AG10803 (cell line): ENCODE results near the gene WIPI1.

Experiments
- DNase-seq: peaks from one replicate; pipeline ENCODE4 v3.0.0; 2010; ENCODE audit warnings: low read depth
- H3K4me3 ChIP-seq: 2 replicates; pipeline ENCODE4 v1.5.1; 2011; ENCODE audit warnings: mild to moderate bottlenecking, low read length, control low read depth
- TF ChIP-seq, protein P1 (sequence below): conservative IDR thresholded peaks from 2 replicates; pipeline ENCODE4 v1.5.1; 2011; ENCODE audit warnings: mild to moderate bottlenecking, low read length, control low read depth, inconsistent platforms

Gene WIPI1

DNA sequence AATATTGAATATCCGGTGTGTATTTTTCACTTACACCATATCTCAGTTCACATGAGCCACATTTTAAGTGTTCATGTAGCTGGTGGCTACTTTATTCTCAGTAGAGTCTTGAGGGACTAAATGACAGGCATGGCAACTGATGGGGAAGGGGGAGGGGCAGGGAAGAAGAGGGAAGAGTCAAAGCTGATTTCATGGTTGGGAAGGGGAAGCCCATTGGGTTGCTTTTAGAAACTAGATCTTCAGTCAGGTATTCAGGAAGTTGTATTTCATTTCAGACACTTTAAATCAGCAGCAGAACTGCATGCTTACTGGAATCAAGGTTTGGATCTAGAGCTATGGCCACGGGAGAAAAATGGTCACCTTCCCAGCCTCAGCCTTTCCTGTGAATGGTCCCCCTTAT is 2.9 kb upstream of the WIPI1 start:
- TF ChIP-seq, protein P1, sequence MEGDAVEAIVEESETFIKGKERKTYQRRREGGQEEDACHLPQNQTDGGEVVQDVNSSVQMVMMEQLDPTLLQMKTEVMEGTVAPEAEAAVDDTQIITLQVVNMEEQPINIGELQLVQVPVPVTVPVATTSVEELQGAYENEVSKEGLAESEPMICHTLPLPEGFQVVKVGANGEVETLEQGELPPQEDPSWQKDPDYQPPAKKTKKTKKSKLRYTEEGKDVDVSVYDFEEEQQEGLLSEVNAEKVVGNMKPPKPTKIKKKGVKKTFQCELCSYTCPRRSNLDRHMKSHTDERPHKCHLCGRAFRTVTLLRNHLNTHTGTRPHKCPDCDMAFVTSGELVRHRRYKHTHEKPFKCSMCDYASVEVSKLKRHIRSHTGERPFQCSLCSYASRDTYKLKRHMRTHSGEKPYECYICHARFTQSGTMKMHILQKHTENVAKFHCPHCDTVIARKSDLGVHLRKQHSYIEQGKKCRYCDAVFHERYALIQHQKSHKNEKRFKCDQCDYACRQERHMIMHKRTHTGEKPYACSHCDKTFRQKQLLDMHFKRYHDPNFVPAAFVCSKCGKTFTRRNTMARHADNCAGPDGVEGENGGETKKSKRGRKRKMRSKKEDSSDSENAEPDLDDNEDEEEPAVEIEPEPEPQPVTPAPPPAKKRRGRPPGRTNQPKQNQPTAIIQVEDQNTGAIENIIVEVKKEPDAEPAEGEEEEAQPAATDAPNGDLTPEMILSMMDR: no peak
- H3K4me3 ChIP-seq: no peak overlapping the region
- DNase-seq: no peak

DNA sequence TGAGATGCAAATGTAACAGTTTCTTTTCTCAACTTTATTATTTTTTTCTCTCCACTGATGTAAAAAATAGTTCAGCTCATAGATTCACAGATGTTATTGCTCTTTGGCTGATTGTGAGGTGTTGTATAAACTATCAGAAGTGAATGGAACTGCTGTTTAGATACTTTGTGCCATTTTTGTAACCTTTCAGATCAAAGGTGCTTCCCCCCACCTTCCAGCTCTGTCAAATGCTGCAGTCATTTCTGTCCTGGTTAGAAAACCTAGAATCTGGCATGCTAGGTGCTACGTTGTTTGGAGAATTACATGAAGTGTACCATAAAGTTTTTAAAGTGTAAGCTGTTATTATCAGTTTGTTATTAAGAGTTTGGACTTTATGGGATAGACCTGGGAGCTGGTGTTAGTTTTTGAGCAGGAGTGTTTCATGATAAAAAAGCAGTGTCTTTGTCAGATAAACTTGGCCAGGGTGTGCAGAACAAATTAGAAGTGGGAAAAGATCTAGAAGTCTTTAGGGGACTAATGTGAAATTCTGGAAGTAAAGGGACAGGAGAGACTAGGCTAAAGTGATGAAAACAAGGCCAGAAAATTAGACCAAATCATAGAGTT is 1.8 kb upstream of the WIPI1 start:
- no peak overlapping the region for H3K4me3 ChIP-seq
- TF ChIP-seq, protein P1: no peak
- no peak for DNase-seq

DNA sequence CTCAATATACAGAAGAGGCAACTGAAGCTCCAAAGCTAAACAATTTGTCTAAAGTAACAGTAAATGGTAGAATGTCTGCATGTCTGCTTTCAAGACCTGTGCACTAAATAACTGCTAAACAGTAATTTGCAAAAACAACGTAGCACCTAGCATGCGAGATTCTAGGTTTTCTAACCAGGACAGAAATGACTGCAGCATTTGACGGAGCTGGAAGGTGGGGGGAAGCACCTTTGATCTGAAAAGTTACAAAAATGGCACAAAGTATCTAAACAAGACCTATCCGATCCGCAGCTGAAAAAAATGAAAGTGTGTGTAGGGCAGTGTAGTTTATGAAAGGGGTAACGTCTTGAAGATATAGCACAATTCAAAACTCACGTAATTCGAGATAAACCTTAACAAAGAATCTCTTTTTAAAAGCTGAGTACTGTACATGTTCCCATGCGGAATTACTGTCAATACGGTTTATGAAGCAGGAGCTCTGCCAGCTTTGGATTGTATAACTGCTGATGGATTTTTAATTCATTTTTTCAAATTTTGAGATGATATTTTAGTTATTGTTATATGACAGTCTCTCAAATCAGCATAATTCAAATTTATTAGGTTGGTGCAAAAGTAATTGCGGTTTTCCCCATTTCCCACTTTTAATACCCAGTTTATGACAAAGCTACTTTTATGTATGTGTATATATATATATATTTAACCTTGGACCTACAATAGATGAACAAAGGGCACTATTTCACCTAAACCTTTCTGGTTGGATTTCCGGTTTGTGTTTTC is 1.2 kb upstream of the WIPI1 start:
- TF ChIP-seq, protein P1: no peak
- peak overlapping the region; percentile 70 for H3K4me3 ChIP-seq
- DNase-seq: no peak

DNA sequence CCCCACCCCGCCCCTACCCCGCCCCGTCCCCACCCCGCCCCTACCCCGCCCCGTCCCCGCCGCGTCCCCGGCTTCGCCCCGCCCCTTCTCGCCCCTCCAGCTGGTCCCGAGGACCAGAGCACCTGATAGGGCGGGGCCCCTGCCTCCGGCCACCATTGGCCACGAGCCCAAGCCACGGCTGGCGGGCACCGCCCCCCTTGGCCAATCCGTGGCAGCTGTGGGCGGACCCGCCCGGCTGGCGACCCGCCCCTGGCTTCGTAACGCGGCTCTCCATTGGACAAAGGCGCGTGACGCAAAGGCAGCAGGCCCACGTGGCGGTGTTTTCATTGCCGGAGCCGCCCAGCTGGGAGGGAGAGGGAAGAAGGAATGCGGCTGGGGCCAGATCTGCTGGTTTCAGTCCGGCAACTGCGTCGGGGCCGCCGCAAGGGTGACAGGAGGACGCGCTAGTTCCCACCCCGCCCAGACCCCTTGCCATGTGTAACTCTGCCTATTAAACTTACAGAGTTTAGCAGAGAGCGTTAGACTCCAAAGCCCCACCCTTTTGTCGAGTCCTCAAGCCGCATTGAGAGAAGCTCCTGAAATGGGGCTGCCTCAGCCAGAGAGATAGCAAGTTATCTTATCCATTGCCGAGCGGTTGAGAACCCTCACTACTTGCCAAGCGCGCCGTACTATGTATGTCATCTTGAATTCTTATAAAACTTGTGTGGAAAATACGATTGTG is 403 bp upstream of the WIPI1 start:
- DNase-seq: peak; percentile 98
- TF ChIP-seq, protein P1: no peak
- peak overlapping the region; percentile 70 for H3K4me3 ChIP-seq

DNA sequence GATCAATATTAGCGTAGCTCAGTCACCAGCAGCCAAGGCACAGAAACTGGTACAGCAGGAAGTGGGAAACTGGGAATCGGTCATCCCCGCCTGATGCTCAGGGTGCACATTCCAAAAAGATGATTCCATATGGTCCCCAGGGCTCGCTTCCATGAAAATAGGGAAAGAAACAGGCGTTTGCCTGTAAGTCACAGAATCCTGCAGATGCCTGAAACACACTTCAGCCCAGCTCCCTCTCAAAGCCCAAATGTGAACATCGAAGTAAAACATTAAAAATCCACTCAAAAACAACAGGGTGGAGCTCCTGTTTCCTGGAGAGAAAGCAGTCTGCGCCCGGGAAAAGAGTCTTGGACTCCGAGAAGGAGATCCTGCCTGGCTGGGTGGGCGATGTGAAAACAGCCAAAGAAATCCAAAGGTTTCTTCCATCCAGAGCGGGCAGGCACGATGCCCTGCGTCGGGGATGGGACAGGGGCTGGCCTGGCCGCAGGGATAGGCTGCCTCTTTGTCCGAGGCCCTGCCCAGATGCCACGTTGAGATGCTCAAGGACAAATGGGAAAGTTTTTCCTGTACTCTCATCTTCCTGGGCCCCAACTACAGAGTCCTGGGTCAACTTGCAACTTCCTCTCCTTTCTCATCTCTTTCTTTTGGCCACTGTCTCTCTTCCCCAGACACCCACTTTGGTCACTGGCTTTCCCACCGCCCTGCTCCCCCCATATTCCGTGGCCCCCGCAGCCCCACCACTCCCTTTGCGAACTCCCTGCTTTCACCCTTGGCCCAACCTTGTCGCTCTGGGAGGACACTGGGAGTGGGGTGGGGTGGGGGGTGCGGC is 743 bp downstream of the WIPI1 start:
- H3K4me3 ChIP-seq: peak overlapping the region; percentile 95
- peak; percentile 94 for DNase-seq
- TF ChIP-seq, protein P1: no peak

DNA sequence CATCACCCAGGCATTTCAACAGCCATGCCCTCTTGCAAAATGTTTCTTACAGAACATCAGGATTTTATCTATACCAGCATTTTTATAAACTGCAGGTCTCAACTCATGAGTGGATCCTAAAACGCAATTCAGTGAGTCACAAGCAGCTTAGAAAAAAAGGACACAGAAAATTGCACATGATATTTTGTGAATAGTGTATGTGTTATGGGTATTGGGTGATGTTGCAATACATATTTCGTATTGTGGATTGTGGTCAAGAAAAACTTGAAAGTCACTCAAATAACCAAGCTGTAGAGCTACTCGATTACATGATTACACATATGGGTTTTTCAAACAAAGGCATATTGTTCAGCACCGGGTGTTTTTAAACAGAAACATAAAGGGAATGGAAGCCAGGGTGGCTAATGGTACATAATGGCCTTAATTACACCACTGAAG is 1.4 kb downstream of the WIPI1 start:
- TF ChIP-seq, protein P1: no peak
- peak; percentile 97 for DNase-seq
- H3K4me3 ChIP-seq: peak overlapping the region; percentile 95
